Measurements from ENCODE around the gene COTL1.
"Not testable (repeated sequence)": the region's sequence is repeated elsewhere in the genome, so short reads cannot be mapped to it uniquely, and the experiment has no call there.

COTL1 gene

DNA sequence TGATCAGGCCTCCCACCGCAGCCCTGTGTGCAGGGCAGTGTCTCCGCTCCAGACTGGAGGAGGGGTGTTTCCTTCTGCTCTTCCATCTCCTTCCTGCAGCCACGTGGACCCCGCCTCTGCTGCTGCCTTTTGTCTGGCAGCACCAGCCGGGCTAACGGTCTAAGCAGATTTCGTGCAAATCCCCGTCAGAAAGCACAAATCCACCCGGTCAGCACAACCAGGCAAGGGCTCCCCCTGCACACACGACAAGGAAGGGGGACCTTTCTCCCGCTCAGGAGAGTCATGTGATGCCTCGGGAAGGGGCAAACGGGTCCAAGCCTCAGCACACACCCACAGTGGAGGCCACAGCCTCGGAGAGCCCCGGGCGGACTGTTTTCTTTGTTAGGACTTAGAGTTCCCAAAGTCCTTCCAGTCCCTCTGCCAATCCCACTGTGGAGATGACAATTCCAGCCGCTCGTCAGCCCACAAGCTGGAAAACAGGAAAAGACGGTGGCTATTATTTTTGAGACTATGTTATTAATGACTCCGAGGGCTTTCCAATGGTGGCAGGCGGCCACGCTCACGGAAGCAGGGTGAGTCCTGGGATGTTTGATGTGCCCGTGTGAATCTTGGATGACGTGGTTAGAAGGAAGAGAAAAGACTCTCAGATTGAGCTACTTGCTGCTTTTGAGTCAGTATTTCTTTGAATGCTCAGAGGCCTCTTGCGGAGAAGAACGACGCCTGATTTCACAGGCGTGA, 90.9 kb downstream of the COTL1 start:
- no peak for DNase-seq

GRCh38 chr16:84524941-84525581, 92.8 kb downstream of the COTL1 start:
- DNase-seq, result not testable (repeated sequence)

GRCh38 chr16:84524346-84524920, 93.4 kb downstream of the COTL1 start:
- DNase-seq, result no peak

DNA sequence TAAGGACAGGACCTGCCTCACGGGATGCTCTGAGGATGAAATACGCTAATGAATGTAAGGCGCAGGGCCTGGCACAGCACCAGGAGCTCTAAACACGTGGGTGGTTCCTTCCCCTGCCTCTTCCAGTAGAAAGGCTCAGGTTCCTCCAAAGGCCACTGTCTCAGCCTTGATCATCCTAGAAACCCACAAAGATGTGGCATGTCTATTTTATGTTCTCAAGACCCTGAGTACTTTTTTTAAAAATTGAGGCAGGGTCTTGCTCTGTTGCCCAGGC, 96.4 kb downstream of the COTL1 start:
- DNase-seq, result no peak

DNA sequence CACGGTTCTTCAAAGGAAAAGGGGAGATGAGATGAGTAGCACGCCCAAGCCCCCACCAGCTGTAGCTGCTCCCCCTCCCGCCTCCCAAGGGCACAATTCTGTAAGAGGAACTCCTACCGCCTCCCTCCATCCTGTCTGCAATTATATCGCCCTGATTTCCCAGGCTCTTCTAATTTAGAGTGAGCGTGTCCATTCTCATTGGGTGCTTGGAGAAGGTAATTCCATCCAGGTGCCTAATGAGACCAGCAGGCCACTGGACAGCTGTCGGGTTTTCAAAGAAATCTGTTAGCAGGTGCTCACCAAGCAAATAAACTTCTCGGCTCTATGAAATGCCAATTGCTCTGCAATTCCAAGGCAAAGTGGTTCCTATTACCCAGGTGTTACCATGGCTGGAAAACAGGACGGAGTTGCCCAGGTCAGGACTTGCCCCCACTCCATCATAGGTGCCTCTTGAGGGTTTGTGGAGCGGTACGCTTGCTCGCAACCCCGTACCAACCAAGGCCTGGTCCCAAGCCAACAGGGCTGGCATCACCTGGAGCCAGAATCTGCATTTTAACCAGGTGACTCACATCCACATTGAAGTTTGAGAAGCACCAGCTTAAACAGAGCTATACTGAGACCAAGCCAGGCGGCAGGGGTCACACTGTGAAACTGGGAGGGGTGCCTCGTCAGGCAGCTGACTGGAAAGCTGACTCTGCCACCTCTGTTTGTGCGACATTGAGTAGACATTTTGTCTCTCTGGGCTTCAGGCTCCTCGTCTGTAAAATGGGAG, 97.0 kb downstream of the COTL1 start:
- peak; percentile 99 for DNase-seq

DNA sequence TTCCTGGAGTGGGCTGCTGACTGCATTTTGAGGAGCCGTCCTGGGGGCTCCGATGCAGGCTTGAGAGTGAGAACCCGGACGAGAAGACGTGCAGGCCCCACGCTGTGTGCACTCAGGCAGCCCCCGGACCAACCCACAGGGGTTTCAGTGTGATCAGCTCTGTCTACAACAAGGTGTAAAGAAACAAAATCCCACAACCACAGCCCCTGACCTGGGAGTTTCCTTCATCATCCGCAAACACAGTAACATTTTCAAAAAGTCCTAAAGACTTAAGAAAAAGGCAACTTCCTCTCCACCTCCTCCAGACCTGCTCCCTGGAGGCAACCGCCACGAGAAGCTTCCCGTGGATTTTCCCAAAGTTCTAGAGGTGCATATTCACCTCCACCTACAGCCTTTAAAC, 98.0 kb downstream of the COTL1 start:
- DNase-seq, result no peak

DNA sequence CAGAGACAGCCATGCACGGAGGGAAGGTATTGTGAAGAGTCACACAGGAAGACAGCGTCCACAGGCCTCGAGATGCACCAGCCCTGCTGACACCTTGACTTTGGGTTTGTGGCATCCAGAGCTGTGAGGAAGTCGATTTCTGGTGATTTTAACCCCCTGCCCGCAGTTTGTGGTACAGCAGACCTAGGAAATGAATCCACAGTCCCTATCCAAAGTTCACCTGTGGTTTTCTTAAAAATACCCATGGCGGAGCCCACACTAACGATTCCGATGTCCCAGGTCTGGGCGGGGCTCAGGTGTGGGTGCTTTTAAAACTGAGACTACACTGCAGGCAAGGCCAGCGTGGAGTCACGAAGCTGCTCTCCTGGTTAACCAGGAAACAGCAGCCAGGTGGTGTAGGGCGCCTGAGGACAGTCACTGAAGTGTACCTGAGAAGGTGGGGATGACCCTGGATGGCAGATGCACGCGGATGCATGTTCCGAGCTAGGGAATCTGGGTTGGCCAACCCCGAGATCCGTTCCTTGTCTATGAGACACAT, 99.0 kb downstream of the COTL1 start:
- DNase-seq, result peak; percentile 71

DNA sequence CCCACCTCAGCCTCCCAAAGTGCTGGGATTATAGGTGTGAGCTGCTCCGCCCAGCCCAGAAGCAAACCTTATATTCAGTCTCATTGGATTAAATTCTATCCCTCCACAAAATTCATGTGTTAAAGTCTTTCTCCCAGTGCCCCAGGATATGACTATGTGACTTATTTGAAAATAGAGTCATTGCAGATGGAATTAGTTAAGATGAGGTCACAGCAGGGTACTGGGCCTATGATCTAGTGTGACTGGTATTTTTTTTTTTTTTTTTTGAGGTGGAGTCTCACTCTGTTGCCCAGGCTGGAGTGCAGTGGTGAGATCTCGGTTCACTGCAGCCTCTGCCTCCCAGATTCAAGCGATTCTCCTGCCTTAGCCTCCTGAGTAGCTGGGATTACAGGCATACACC, 99.7 kb downstream of the COTL1 start:
- not testable (repeated sequence) for DNase-seq

DNA sequence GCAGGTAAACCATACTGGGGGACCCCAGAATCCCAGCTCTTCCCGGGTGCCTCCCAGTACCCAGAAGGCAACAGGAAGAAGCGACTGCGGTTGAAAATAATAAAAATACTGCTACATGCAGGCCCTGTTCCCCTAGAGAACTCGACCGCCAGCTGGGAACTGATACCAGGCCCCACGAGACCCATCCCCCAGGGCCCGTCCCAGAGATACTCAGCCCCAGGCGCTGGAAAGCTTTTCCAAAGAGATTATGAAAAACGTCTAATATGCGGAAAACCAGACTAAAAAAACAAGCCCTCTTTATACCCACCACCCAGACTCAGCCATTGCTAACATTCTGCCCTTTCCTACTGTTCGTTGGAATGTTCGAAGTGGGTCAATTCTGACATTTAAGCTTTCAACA, 100.5 kb downstream of the COTL1 start:
- DNase-seq, result peak; percentile 35
